Fibroblast of the aortic adventitia (primary cell): ENCODE data around the gene MGLL. TPM values are rescaled to one million over a fixed set of nuclear protein-coding genes. Genes with fewer than 3 reads are reported as not detected.
A peak's percentile ranks its signal among the peaks of the same experiment; 100 is the strongest.

Experiments
- DNase-seq: peaks from one replicate; pipeline ENCODE4 v3.0.0-alpha.2; 2010; ENCODE audit warnings: low read depth
- H3K4me3 ChIP-seq: 2 replicates; pipeline ENCODE4 v1.5.1; 2011; ENCODE audit warnings: low read depth, mild to moderate bottlenecking, control low read depth, low read length, moderate library complexity
- CTCF ChIP-seq: IDR thresholded peaks from 2 replicates; pipeline ENCODE4 v1.5.1; 2011; ENCODE audit warnings: mild to moderate bottlenecking, low read length, control low read depth, inconsistent platforms; ENCODE audit not compliant: insufficient read depth
- total RNA-seq: library from RNA; depleted of rRNA; stranded (reverse); fragments of >200 nt; gene quantifications from 2 replicates; pipeline ENCODE4 v1.2.3, GENCODE V29; 2012; ENCODE audit warnings: low replicate concordance

MGLL gene
- total RNA-seq, 1 donor = 25.8 TPM

GRCh38 chr3:127675651-127676391, 146.5 kb downstream of the MGLL start:
- no peak for DNase-seq
- TF ChIP-seq CTCF = no peak
- no peak overlapping the region for H3K4me3 ChIP-seq

- TF ChIP-seq CTCF = no peak
- no peak for DNase-seq
- H3K4me3 ChIP-seq = no peak overlapping the region
Measured at GRCh38 chr3:127674790-127675189, 147.5 kb downstream of the MGLL start.

GRCh38 chr3:127674101-127674721, 148.1 kb downstream of the MGLL start:
- peak overlapping the region; percentile 88 for H3K4me3 ChIP-seq
- DNase-seq = no peak
- no peak for TF ChIP-seq CTCF

GRCh38 chr3:127673191-127674100, 148.9 kb downstream of the MGLL start:
- no peak for TF ChIP-seq CTCF
- H3K4me3 ChIP-seq = peak overlapping the region; percentile 88
- peak; percentile 56 for DNase-seq

GRCh38 chr3:127672429-127673190, 149.7 kb downstream of the MGLL start, which contains the start of gene ABTB1:
ABTB1 (plus strand) TSS chr3:127672952; CDS start chr3:127673026, 74 bp downstream.
- TF ChIP-seq CTCF = no peak
- peak within 1 kb of the TSS; percentile 88 for H3K4me3 ChIP-seq
- DNase-seq = peak; percentile 53
